ENCODE data around the gene ADGRB3.

Gene ADGRB3

GRCh38 chr6:69185276-69185675 lies 550.2 kb downstream of the ADGRB3 start:
- TF ChIP-seq GATA2 (IDR thresholded peaks at IDR 0.05; ENCODE audit: low read depth, low read length) = no peak
- no peak for TF ChIP-seq GATA3 (IDR thresholded peaks at IDR 0.05; ENCODE audit: low read depth, low read length)

DNA sequence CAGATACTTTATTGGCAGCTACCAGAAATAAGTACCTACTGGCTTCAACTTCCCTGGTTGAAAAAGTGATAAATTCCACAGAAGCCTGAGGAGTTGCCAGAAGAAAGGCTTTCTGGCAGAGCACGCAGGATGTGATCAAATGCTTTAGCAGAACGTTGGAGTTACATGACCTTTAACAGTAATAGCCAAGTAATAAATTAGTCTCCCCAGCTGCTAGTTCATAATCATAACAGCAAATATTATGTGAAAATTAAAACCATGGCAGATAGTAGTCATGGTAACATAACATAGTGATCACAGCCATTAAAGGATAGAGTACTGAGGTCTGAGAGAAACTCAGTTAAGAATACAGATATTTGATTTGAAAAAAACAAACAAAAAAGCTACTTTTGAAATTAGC lies 567.7 kb downstream of the ADGRB3 start:
- no peak for TF ChIP-seq GATA3 (IDR thresholded peaks at IDR 0.05; ENCODE audit: low read depth, low read length)

- TF ChIP-seq GATA3 (IDR thresholded peaks at IDR 0.05; ENCODE audit: low read depth, low read length) (no peak), GATA2 (IDR thresholded peaks at IDR 0.05; ENCODE audit: low read depth, low read length) (no peak)
Observed at GRCh38 chr6:69216127-69216526, 581.0 kb downstream of the ADGRB3 start.

GRCh38 chr6:69217343-69217742 lies 582.3 kb downstream of the ADGRB3 start:
- TF ChIP-seq GATA2 (IDR thresholded peaks at IDR 0.05; ENCODE audit: low read depth, low read length) (no peak), GATA3 (IDR thresholded peaks at IDR 0.05; ENCODE audit: low read depth, low read length) (no peak)

- no peak for TF ChIP-seq GATA3 (IDR thresholded peaks at IDR 0.05; ENCODE audit: low read depth, low read length)
- TF ChIP-seq GATA2 (IDR thresholded peaks at IDR 0.05; ENCODE audit: low read depth, low read length) = no peak
Observed at GRCh38 chr6:69220375-69220774, 585.3 kb downstream of the ADGRB3 start.

DNA sequence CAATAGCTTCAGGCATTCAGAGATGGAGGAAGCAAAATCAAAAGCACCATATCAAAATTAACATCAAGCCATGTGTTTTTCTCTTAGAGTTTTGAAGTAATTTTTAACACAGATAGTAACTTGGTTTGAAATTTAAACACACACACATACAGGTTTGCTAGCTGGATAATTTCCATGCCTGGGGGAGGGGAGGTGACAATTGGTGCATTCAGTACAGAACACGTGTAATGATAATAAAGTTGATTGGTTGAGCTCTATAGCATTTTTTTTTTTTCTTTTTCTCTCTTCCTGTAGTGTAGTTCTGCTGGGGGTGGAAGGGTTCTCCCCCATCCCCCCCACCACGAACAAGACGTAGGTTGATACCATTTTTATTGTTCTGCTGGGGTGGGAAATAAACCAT lies 596.9 kb downstream of the ADGRB3 start:
- peak; percentile 56; the same call in 1 of the 2 replicates for TF ChIP-seq GATA3 (IDR thresholded peaks at IDR 0.05; ENCODE audit: low read depth, low read length)
- TF ChIP-seq GATA2 (IDR thresholded peaks at IDR 0.05; ENCODE audit: low read depth, low read length) = peak; percentile 25; the same call in 1 of the 2 replicates

DNA sequence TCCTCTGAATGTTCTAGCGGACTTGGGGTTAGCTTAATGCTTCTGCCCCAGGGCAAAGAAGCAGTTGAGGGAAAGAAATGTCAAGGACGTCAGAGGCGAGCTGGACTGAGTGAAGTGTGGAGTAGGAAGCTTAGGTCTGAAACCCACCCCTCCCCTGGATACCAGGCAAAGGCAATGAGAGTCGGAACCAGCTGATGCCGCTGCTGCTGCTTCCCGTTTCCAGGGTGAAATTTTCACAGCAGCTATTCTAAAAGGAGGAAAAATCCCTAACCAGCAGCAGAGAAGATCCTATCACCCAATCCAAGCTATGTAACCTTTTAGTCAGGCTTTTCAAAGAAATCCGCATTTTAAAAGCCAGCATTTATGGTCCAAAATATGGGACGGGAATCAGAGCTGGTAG lies 597.4 kb downstream of the ADGRB3 start:
- peak; percentile 57; the same call in 1 of the 2 replicates for TF ChIP-seq GATA2 (IDR thresholded peaks at IDR 0.05; ENCODE audit: low read depth, low read length)
- TF ChIP-seq GATA3 (IDR thresholded peaks at IDR 0.05; ENCODE audit: low read depth, low read length) = no peak

- TF ChIP-seq GATA3 (IDR thresholded peaks at IDR 0.05; ENCODE audit: low read depth, low read length) = no peak
- TF ChIP-seq GATA2 (IDR thresholded peaks at IDR 0.05; ENCODE audit: low read depth, low read length) = peak; percentile 34; the same call in 1 of the 2 replicates
Observed at GRCh38 chr6:69232911-69233448, 597.9 kb downstream of the ADGRB3 start.

DNA sequence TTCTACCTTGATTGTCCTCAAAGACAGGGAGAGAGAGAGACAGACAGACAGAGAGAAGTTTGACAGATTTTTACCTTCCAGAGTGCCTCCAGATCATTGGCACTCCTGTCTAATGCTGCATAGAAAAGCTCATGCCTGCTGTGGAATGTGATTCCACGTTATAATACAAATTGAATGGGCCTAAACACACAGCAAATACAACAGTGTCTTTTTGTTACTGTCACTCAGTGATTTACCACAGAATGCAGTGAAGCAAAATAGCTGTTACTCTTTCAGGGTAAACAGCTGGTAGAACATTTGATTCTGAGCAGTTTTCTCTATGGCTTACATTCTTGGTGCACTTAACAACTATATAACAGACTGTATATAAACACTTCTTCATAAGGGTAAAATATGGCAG lies 603.0 kb downstream of the ADGRB3 start:
- TF ChIP-seq GATA3 (IDR thresholded peaks at IDR 0.05; ENCODE audit: low read depth, low read length) = no peak
- no peak for TF ChIP-seq GATA2 (IDR thresholded peaks at IDR 0.05; ENCODE audit: low read depth, low read length)

GRCh38 chr6:69246983-69247382 lies 611.9 kb downstream of the ADGRB3 start:
- TF ChIP-seq GATA3 (IDR thresholded peaks at IDR 0.05; ENCODE audit: low read depth, low read length) (no peak), GATA2 (IDR thresholded peaks at IDR 0.05; ENCODE audit: low read depth, low read length) (no peak)

- TF ChIP-seq GATA2 (IDR thresholded peaks at IDR 0.05; ENCODE audit: low read depth, low read length) = no peak
- TF ChIP-seq GATA3 (IDR thresholded peaks at IDR 0.05; ENCODE audit: low read depth, low read length) = no peak
Observed at GRCh38 chr6:69261010-69261409, 625.9 kb downstream of the ADGRB3 start.

DNA sequence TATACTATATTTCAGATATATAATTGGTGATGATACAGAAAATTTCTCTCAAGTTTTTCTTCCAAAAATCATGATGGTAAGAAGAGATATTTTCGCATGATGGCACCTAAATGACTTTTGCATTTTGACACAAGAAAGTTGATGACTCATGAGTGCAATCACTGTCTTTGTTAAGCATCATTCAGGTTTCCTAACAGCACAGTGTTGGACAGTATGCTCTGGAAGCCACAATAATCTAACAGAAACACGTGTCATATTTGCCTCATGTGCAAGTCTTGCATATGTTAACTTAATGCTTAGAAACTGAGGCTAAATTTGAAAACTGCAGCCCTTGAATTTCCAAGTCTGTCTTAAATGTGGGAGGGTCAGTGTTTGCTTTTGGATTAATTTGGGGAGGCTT lies 628.2 kb downstream of the ADGRB3 start:
- TF ChIP-seq GATA2 (IDR thresholded peaks at IDR 0.05; ENCODE audit: low read depth, low read length) (no peak), GATA3 (IDR thresholded peaks at IDR 0.05; ENCODE audit: low read depth, low read length) (no peak)

- TF ChIP-seq GATA2 (IDR thresholded peaks at IDR 0.05; ENCODE audit: low read depth, low read length) (no peak), GATA3 (IDR thresholded peaks at IDR 0.05; ENCODE audit: low read depth, low read length) (no peak)
Observed at GRCh38 chr6:69265090-69265489, 630.0 kb downstream of the ADGRB3 start.

- TF ChIP-seq GATA2 (IDR thresholded peaks at IDR 0.05; ENCODE audit: low read depth, low read length) (no peak), GATA3 (IDR thresholded peaks at IDR 0.05; ENCODE audit: low read depth, low read length) (no peak)
Observed at GRCh38 chr6:69265706-69266105, 630.6 kb downstream of the ADGRB3 start.

- TF ChIP-seq GATA2 (IDR thresholded peaks at IDR 0.05; ENCODE audit: low read depth, low read length) (no peak), GATA3 (IDR thresholded peaks at IDR 0.05; ENCODE audit: low read depth, low read length) (no peak)
Observed at GRCh38 chr6:69276204-69276603, 641.1 kb downstream of the ADGRB3 start.

DNA sequence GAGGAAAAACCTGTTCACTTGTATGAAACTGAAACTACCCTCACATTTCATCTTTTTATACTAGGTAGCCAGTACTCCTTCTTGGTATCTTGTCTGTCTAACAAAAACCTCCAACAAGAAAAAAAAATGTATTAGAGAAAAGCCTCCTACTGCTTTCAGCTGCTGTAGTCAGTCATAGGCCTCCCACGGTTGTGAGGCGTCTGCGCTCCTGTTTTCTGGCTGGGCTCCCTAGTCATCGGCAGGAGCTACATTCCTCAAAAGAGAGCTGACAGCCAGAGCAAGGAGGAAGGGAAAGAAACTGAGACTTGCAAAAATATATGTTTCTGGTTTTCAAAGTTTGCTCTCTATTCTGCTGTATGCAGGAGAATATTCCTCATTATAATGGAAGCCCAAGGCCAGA lies 644.7 kb downstream of the ADGRB3 start:
- TF ChIP-seq GATA3 (IDR thresholded peaks at IDR 0.05; ENCODE audit: low read depth, low read length) (no peak), GATA2 (IDR thresholded peaks at IDR 0.05; ENCODE audit: low read depth, low read length) (no peak)

All from SH-SY5Y (cell line).